IgD-negative memory B cell (primary cell): ENCODE measurements around the gene MTFR1L. TPM values are rescaled to one million over a fixed set of nuclear protein-coding genes. Genes with fewer than 3 reads are reported as not detected.
A peak's percentile ranks its signal among the peaks of the same experiment; 100 is the strongest.

Source experiments
- H3K27ac Mint-ChIP-seq, 3 donors: one replicate each; pipeline ENCODE4 v1.8.0; 2020 to 2022; ENCODE audit warnings: mild to moderate bottlenecking in 3 of 3, mixed read lengths in 3 of 3, moderate library complexity in 1 of 3
- H3K27me3 Mint-ChIP-seq: one replicate; pipeline ENCODE4 v1.8.0; 2021; ENCODE audit warnings: mixed read lengths
- H3K36me3 Mint-ChIP-seq: one replicate; pipeline ENCODE4 v1.8.0; 2020; ENCODE audit warnings: mild to moderate bottlenecking, mixed read lengths
- H3K4me1 Mint-ChIP-seq, 3 donors: one replicate each; pipeline ENCODE4 v1.8.0; 2020 to 2022; ENCODE audit warnings: mixed read lengths in 3 of 3, mild to moderate bottlenecking in 1 of 3
- H3K4me3 Mint-ChIP-seq, 4 donors: one replicate each; pipeline ENCODE4 v1.8.0; 2020 to 2022; ENCODE audit warnings: mild to moderate bottlenecking in 4 of 4, mixed read lengths in 4 of 4, moderate library complexity in 3 of 4
- H3K9me3 Mint-ChIP-seq, 3 donors: one replicate each; pipeline ENCODE4 v1.8.0; 2020 to 2021; ENCODE audit warnings: mixed read lengths in 3 of 3, mild to moderate bottlenecking in 1 of 3
- polyA plus RNA-seq: library from polyadenylated mRNA; unstranded; fragments of 300-500 nt; fragmentation: Illumina TruSeq; gene quantifications from one replicate; pipeline ENCODE4 v1.2.3, GENCODE V29; 2021

The MTFR1L gene
- 39.6 TPM for polyA plus RNA-seq

GRCh38 chr1:25819491-25820246 is at the start of gene MTFR1L:
Gene MTFR1L, plus strand, starts transcription at chr1:25819954. Its CDS starts 3,151 bp downstream, at chr1:25823105.
- Mint-ChIP-seq H3K27me3 (no peaks in the 10 kb centered on the region), H3K4me3 (peak within 1 kb of the TSS; percentile 89 to 98 (median 97)), H3K27ac (peak within 1 kb of the TSS; percentile 87 to 93 (median 90)), H3K4me1 (peaks cover 7 to 25% (median 17%) of the 10 kb centered on the region in 3 donors), H3K36me3 (no peaks in the 10 kb centered on the region), H3K9me3 (no peaks in the 10 kb centered on the region)

GRCh38 chr1:25770541-25771220 is 49.1 kb upstream of the MTFR1L start:
- H3K27me3 Mint-ChIP-seq, result peaks cover 19% of the 10 kb centered on the region
- peak overlapping the region in 1 of 4 donors; percentile 17 for H3K4me3 Mint-ChIP-seq
- peaks cover 10 to 27% (median 17%) of the 10 kb centered on the region in 3 donors for H3K4me1 Mint-ChIP-seq

GRCh38 chr1:25771221-25772114 is 48.3 kb upstream of the MTFR1L start:
- peak overlapping the region in 1 of 3 donors; percentile 65 for H3K27ac Mint-ChIP-seq
- peaks cover 19% of the 10 kb centered on the region for H3K27me3 Mint-ChIP-seq
- peak overlapping the region in 1 of 4 donors; percentile 80 for H3K4me3 Mint-ChIP-seq
- H3K4me1 Mint-ChIP-seq, result peaks cover 11 to 27% (median 17%) of the 10 kb centered on the region in 3 donors
- H3K36me3 Mint-ChIP-seq, result peaks cover 2% of the 10 kb centered on the region
- H3K9me3 Mint-ChIP-seq, result no peaks in the 10 kb centered on the region

More at GRCh38 chr1:25770541-25771220, 49.1 kb upstream of the MTFR1L start:
- Mint-ChIP-seq H3K36me3 (peaks cover 2% of the 10 kb centered on the region), H3K27ac (peak overlapping the region in 1 of 3 donors; percentile 65), H3K9me3 (no peaks in the 10 kb centered on the region)

GRCh38 chr1:25772164-25772563 is 47.6 kb upstream of the MTFR1L start:
- Mint-ChIP-seq H3K4me3 (no peak overlapping the region), H3K9me3 (no peaks in the 10 kb centered on the region), H3K36me3 (peaks cover 2% of the 10 kb centered on the region), H3K27me3 (peaks cover 19% of the 10 kb centered on the region), H3K27ac (peak overlapping the region in 1 of 3 donors; percentile 63), H3K4me1 (peaks cover 11 to 27% (median 17%) of the 10 kb centered on the region in 3 donors)

- Mint-ChIP-seq H3K36me3 (peaks cover 2% of the 10 kb centered on the region), H3K4me1 (peaks cover 16 to 30% (median 21%) of the 10 kb centered on the region in 3 donors), H3K27ac (peak overlapping the region in 1 of 3 donors; percentile 19), H3K9me3 (no peaks in the 10 kb centered on the region), H3K4me3 (peak overlapping the region in 1 of 4 donors; percentile 35), H3K27me3 (peaks cover 19% of the 10 kb centered on the region)
Measured at GRCh38 chr1:25772692-25773245, 47.0 kb upstream of the MTFR1L start.

GRCh38 chr1:25773441-25774125 is 46.2 kb upstream of the MTFR1L start:
- Mint-ChIP-seq H3K4me1 (peaks cover 21 to 36% (median 23%) of the 10 kb centered on the region in 3 donors), H3K9me3 (no peaks in the 10 kb centered on the region), H3K4me3 (no peak overlapping the region), H3K36me3 (peaks cover 2% of the 10 kb centered on the region), H3K27me3 (peaks cover 19% of the 10 kb centered on the region), H3K27ac (peak overlapping the region in 1 of 3 donors; percentile 31)

- Mint-ChIP-seq H3K27ac (peak overlapping the region in 2 of 3 donors; percentile 5 to 64), H3K36me3 (peaks cover 2% of the 10 kb centered on the region), H3K9me3 (no peaks in the 10 kb centered on the region), H3K27me3 (peaks cover 19% of the 10 kb centered on the region), H3K4me1 (peaks cover 21 to 37% (median 25%) of the 10 kb centered on the region in 3 donors), H3K4me3 (peak overlapping the region in 1 of 4 donors; percentile 79)
Measured at GRCh38 chr1:25774206-25774803, 45.4 kb upstream of the MTFR1L start.

GRCh38 chr1:25774921-25775771 is 44.6 kb upstream of the MTFR1L start:
- Mint-ChIP-seq H3K27me3 (peaks cover 15% of the 10 kb centered on the region), H3K36me3 (peaks cover 2% of the 10 kb centered on the region), H3K27ac (peak overlapping the region in 2 of 3 donors; percentile 5 to 69), H3K9me3 (no peaks in the 10 kb centered on the region), H3K4me1 (peaks cover 21 to 37% (median 25%) of the 10 kb centered on the region in 3 donors), H3K4me3 (peak overlapping the region in 3 of 4 donors; percentile 44 to 79 (median 58))

- peaks cover 2% of the 10 kb centered on the region for H3K36me3 Mint-ChIP-seq
- H3K4me1 Mint-ChIP-seq, result peaks cover 14 to 25% (median 23%) of the 10 kb centered on the region in 3 donors
- no peak overlapping the region for H3K4me3 Mint-ChIP-seq
- H3K27ac Mint-ChIP-seq, result no peak overlapping the region
- H3K27me3 Mint-ChIP-seq, result peaks cover 6% of the 10 kb centered on the region
- no peaks in the 10 kb centered on the region for H3K9me3 Mint-ChIP-seq
Measured at GRCh38 chr1:25779388-25779787, 40.4 kb upstream of the MTFR1L start.

GRCh38 chr1:25779894-25780293 is 39.9 kb upstream of the MTFR1L start:
- no peak overlapping the region for H3K27ac Mint-ChIP-seq
- H3K9me3 Mint-ChIP-seq, result no peaks in the 10 kb centered on the region
- no peak overlapping the region for H3K4me3 Mint-ChIP-seq
- peaks cover 2% of the 10 kb centered on the region for H3K36me3 Mint-ChIP-seq
- H3K4me1 Mint-ChIP-seq, result peaks cover 10 to 22% (median 18%) of the 10 kb centered on the region in 3 donors
- peaks cover 6% of the 10 kb centered on the region for H3K27me3 Mint-ChIP-seq

GRCh38 chr1:25780318-25781129 is 39.2 kb upstream of the MTFR1L start:
- H3K27me3 Mint-ChIP-seq, result peaks cover 6% of the 10 kb centered on the region
- H3K4me1 Mint-ChIP-seq, result peaks cover 5 to 16% (median 12%) of the 10 kb centered on the region in 3 donors
- H3K9me3 Mint-ChIP-seq, result no peaks in the 10 kb centered on the region
- peaks cover 2% of the 10 kb centered on the region for H3K36me3 Mint-ChIP-seq
- no peak overlapping the region for H3K4me3 Mint-ChIP-seq
- peak overlapping the region in 1 of 3 donors; percentile 3 for H3K27ac Mint-ChIP-seq

- Mint-ChIP-seq H3K27me3 (peaks cover 6% of the 10 kb centered on the region), H3K9me3 (no peaks in the 10 kb centered on the region), H3K4me1 (peaks cover 5 to 14% (median 10%) of the 10 kb centered on the region in 3 donors), H3K4me3 (no peak overlapping the region), H3K36me3 (peaks cover 2% of the 10 kb centered on the region), H3K27ac (no peak overlapping the region)
Measured at GRCh38 chr1:25781130-25781433, 38.7 kb upstream of the MTFR1L start.
